Keratinocyte (primary cell): ENCODE data around the gene ARPC4.

Experiments
- CTCF ChIP-seq, 3 experiments: IDR thresholded peaks in 1 of 3; conservative IDR thresholded peaks in 1 of 3; optimal IDR thresholded peaks in 1 of 3; 2 replicates in 2 of 3; 3 replicates in 1 of 3; pipeline versions ENCODE3 to v1.5.1; 2011; ENCODE audit warnings: low read length in 3 of 3, mild to moderate bottlenecking in 3 of 3, moderate library complexity in 2 of 3, control low read depth in 1 of 3, inconsistent platforms in 1 of 3; ENCODE audit not compliant: insufficient read depth in 2 of 3; ENCODE audit errors: extremely low read depth in 1 of 3
- EZH2 ChIP-seq: IDR thresholded peaks from one replicate; pipeline ENCODE4 v1.6.1; 2012; ENCODE audit warnings: inconsistent platforms, mild to moderate bottlenecking, low read length, moderate library complexity

- TF ChIP-seq CTCF (optimal IDR thresholded peaks at IDR 0.05 in 1 of 3, IDR thresholded peaks at IDR 0.05 in 1 of 3, conservative IDR thresholded peaks at IDR 0.05 in 1 of 3; ENCODE audit: extremely low read depth in 1 of 3, insufficient read depth in 2 of 3, low read length in 3 of 3) (no peak), EZH2 (no peak)
Observed at GRCh38 chr3:9806688-9807589, 14.1 kb downstream of the ARPC4 start.
